Keratinocyte (primary cell): Measurements from ENCODE around the gene CDHR2. TPM values are rescaled to one million over a fixed set of nuclear protein-coding genes. Genes with fewer than 3 reads are reported as not detected.

ENCODE experiments used
- DNase-seq: peaks from one replicate; pipeline ENCODE4 v3.0.0-alpha.2; 2011; ENCODE audit warnings: low read depth, missing footprints, low spot score
- FAIRE-seq: peaks from 2 replicates; lab custom pipeline; 2011; peaks lifted over from hg19 to GRCh38; lab: Jason Lieb, UNC
- H2AFZ ChIP-seq: 2 replicates; pipeline ENCODE4 v1.6.0; 2012; ENCODE audit warnings: low read length, control low read depth, inconsistent platforms; ENCODE audit not compliant: control insufficient read depth
- H3K27ac ChIP-seq: 2 replicates; pipeline ENCODE4 v1.5.1; 2011; ENCODE audit warnings: low read length; ENCODE audit not compliant: control insufficient read depth, insufficient read depth
- H3K27me3 ChIP-seq: 3 replicates; pipeline ENCODE4 v1.6.0; 2011; ENCODE audit warnings: low read length; ENCODE audit not compliant: control insufficient read depth, insufficient read depth; ENCODE audit errors: extremely low read depth
- H3K36me3 ChIP-seq, 2 experiments: 2 replicates in 1 of 2; 3 replicates in 1 of 2; pipeline ENCODE4 v1.5.1; 2011; ENCODE audit warnings: low read length in 2 of 2, mild to moderate bottlenecking in 1 of 2; ENCODE audit not compliant: control insufficient read depth in 2 of 2, insufficient read depth in 2 of 2; ENCODE audit errors: extremely low read depth in 1 of 2
- H3K4me1 ChIP-seq: 3 replicates; pipeline ENCODE4 v1.5.1; 2011; ENCODE audit warnings: low read length; ENCODE audit not compliant: control insufficient read depth, insufficient read depth; ENCODE audit errors: extremely low read depth
- H3K4me2 ChIP-seq: 3 replicates; pipeline ENCODE4 v1.6.0; 2011; ENCODE audit warnings: low read depth, low read length; ENCODE audit not compliant: control insufficient read depth, insufficient read depth; ENCODE audit errors: extremely low read depth
- H3K4me3 ChIP-seq, 3 experiments: fragments of 200-600 bp in 1 of 3; sonication (generic) in 1 of 3; 2 replicates in 2 of 3; 3 replicates in 1 of 3; pipeline ENCODE4 v1.5.1; 2011 to 2016; ENCODE audit warnings: low read length in 3 of 3, mild to moderate bottlenecking in 3 of 3, control low read depth in 2 of 3, inconsistent platforms in 1 of 3, low read depth in 1 of 3, mixed read lengths in 1 of 3, mixed run types in 1 of 3, moderate library complexity in 1 of 3; ENCODE audit not compliant: control insufficient read depth in 2 of 3, insufficient read depth in 2 of 3; ENCODE audit errors: extremely low read depth in 1 of 3
- H3K79me2 ChIP-seq: 2 replicates; pipeline ENCODE4 v1.6.0; 2012; ENCODE audit warnings: low read length; ENCODE audit not compliant: control insufficient read depth, insufficient read depth
- H3K9ac ChIP-seq: 3 replicates; pipeline ENCODE4 v1.6.0; 2011; ENCODE audit warnings: low read length; ENCODE audit not compliant: control insufficient read depth, insufficient read depth; ENCODE audit errors: extremely low read depth
- H3K9me1 ChIP-seq: 3 replicates; pipeline ENCODE4 v1.6.0; 2011; ENCODE audit warnings: low read length; ENCODE audit not compliant: control insufficient read depth, insufficient read depth; ENCODE audit errors: extremely low read depth
- H3K9me3 ChIP-seq: 2 replicates; pipeline ENCODE4 v1.5.1; 2012; ENCODE audit warnings: low read depth, low read length; ENCODE audit not compliant: control insufficient read depth
- H4K20me1 ChIP-seq: 3 replicates; pipeline ENCODE4 v1.6.0; 2011; ENCODE audit warnings: low read length; ENCODE audit not compliant: control insufficient read depth, insufficient read depth; ENCODE audit errors: extremely low read depth
- EZH2 ChIP-seq: IDR thresholded peaks from one replicate; pipeline ENCODE4 v1.6.1; 2012; ENCODE audit warnings: inconsistent platforms, mild to moderate bottlenecking, low read length, moderate library complexity
- dilution Hi-C: fragments of 300-500 bp; cut with MboI; formaldehyde crosslinking; loops from one replicate; pipeline ENCODE4 v1.7.0; 2020; ENCODE audit warnings: low sequenced_read_pairs; ENCODE audit not compliant: extremely low pct_ligation_motif_present
- polyA plus RNA-seq, 5 experiments: library from polyadenylated mRNA; depleted of rRNA in 3 of 5; stranded (reverse) in 3 of 5; stranded (forward) in 1 of 5; unstranded in 1 of 5; fragments of >200 nt; gene quantifications; 1 replicate in 1 of 5; 2 replicates in 3 of 5; 3 replicates in 1 of 5; pipeline versions ENCODE4 v1.2.1 to v1.2.3, GENCODE V29; 2011 to 2012; ENCODE audit warnings: missing spikeins in 2 of 5, low read depth in 1 of 5, low replicate concordance in 1 of 5
- TF ChIP-seq, protein P1 (sequence below), 3 experiments: IDR thresholded peaks in 1 of 3; conservative IDR thresholded peaks in 1 of 3; optimal IDR thresholded peaks in 1 of 3; 2 replicates in 2 of 3; 3 replicates in 1 of 3; pipeline versions ENCODE3 to v1.5.1; 2011; ENCODE audit warnings: low read length in 3 of 3, mild to moderate bottlenecking in 3 of 3, moderate library complexity in 2 of 3, control low read depth in 1 of 3, inconsistent platforms in 1 of 3; ENCODE audit not compliant: insufficient read depth in 2 of 3; ENCODE audit errors: extremely low read depth in 1 of 3

The CDHR2 gene
- polyA plus RNA-seq, 1 donor (not counting 4 experiments of a cell fraction or from before 2014, with no cell fraction given): not detected

DNA sequence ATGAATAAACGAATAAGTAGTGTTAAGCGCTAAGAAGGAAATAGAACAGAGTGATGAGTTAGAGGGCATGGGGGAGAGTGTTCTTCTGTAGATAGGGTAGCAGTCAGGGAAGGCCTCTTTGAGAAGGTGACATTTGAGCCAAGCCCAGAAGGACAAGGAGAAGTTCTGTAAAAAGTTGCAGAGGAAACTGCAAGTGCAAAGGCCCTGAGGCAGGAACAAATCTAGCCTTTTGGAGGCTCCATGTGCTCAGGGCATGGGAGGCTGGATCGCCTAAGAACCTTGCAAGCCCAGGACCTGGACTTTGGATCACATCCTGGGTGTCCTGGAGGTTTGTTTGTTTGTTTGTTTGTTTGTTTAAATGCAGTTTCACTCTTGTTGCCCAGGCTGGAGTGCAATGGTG, 89.3 kb downstream of the CDHR2 start:
- TF ChIP-seq EZH2: no peak
- TF ChIP-seq, protein P1, sequence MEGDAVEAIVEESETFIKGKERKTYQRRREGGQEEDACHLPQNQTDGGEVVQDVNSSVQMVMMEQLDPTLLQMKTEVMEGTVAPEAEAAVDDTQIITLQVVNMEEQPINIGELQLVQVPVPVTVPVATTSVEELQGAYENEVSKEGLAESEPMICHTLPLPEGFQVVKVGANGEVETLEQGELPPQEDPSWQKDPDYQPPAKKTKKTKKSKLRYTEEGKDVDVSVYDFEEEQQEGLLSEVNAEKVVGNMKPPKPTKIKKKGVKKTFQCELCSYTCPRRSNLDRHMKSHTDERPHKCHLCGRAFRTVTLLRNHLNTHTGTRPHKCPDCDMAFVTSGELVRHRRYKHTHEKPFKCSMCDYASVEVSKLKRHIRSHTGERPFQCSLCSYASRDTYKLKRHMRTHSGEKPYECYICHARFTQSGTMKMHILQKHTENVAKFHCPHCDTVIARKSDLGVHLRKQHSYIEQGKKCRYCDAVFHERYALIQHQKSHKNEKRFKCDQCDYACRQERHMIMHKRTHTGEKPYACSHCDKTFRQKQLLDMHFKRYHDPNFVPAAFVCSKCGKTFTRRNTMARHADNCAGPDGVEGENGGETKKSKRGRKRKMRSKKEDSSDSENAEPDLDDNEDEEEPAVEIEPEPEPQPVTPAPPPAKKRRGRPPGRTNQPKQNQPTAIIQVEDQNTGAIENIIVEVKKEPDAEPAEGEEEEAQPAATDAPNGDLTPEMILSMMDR (optimal IDR thresholded peaks at IDR 0.05 in 1 of 3, IDR thresholded peaks at IDR 0.05 in 1 of 3, conservative IDR thresholded peaks at IDR 0.05 in 1 of 3; ENCODE audit: extremely low read depth in 1 of 3, insufficient read depth in 2 of 3, low read length in 3 of 3): no peak
- Histone ChIP-seq H3K27me3 (peaks cover 7% of the 10 kb centered on the region), H3K9me1 (no peaks in the 10 kb centered on the region), H3K4me1 (no peaks in the 10 kb centered on the region), H3K9me3 (no peaks in the 10 kb centered on the region), H3K36me3 (no peaks in the 10 kb centered on the region), H3K9ac (no peak overlapping the region), H3K4me2 (no peak overlapping the region), H3K27ac (no peak overlapping the region), H3K79me2 (no peaks in the 10 kb centered on the region), H4K20me1 (no peaks in the 10 kb centered on the region), H3K4me3 (no peak overlapping the region), H2AFZ (no peak overlapping the region)
- dilution Hi-C loops: no loop called here
- FAIRE-seq (no peak), DNase-seq (no peak)

DNA sequence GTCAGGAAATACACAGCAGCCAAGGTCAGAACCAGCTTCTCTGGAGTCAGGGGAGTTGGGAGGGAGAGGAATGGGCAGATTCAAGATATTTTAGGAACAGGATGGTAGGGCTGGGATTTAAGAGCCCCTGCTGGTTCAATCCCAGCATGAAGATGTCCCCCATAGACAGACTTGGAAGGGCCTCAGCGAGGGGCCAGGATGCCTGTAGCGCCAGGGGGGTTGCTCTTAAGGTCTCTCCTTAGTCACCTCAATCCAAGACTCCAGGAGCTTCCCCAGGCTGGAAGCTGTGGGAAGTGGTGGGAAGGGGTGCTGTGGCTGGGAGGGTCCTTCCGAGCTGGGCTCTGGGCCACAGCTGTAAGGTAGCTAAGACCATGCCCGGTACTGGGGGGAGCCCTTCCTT, 90.1 kb downstream of the CDHR2 start:
- FAIRE-seq (no peak), DNase-seq (no peak)
- H3K36me3 ChIP-seq: no peaks in the 10 kb centered on the region
- H3K4me1 ChIP-seq: no peaks in the 10 kb centered on the region
- no peaks in the 10 kb centered on the region for H3K9me1 ChIP-seq
- no peaks in the 10 kb centered on the region for H4K20me1 ChIP-seq
- H3K79me2 ChIP-seq: no peaks in the 10 kb centered on the region
- H3K27ac ChIP-seq: no peak overlapping the region
- H3K4me2 ChIP-seq: no peak overlapping the region
- H3K9me3 ChIP-seq: no peaks in the 10 kb centered on the region
- H3K27me3 ChIP-seq: no peaks in the 10 kb centered on the region
- no peak overlapping the region for H2AFZ ChIP-seq
- dilution Hi-C loops: no loop called here
- H3K9ac ChIP-seq: no peak overlapping the region
- no peak overlapping the region for H3K4me3 ChIP-seq
- TF ChIP-seq, protein P1 (optimal IDR thresholded peaks at IDR 0.05 in 1 of 3, IDR thresholded peaks at IDR 0.05 in 1 of 3, conservative IDR thresholded peaks at IDR 0.05 in 1 of 3; ENCODE audit: extremely low read depth in 1 of 3, insufficient read depth in 2 of 3, low read length in 3 of 3): no peak
- no peak for TF ChIP-seq EZH2
